ENCODE data around the gene TEDDM1.

The TEDDM1 gene

GRCh38 chr1:182406012-182406411, 5.5 kb upstream of the TEDDM1 start:
- TF ChIP-seq ZFX (IDR thresholded peaks at IDR 0.05) (no peak), CTCF (conservative IDR thresholded peaks at IDR 0.05) (no peak)
- no peak overlapping the region for H3K27ac ChIP-seq

GRCh38 chr1:182405578-182405977, 5.1 kb upstream of the TEDDM1 start:
- TF ChIP-seq ZFX (IDR thresholded peaks at IDR 0.05) (no peak), CTCF (conservative IDR thresholded peaks at IDR 0.05) (no peak)
- no peak overlapping the region for H3K27ac ChIP-seq

DNA sequence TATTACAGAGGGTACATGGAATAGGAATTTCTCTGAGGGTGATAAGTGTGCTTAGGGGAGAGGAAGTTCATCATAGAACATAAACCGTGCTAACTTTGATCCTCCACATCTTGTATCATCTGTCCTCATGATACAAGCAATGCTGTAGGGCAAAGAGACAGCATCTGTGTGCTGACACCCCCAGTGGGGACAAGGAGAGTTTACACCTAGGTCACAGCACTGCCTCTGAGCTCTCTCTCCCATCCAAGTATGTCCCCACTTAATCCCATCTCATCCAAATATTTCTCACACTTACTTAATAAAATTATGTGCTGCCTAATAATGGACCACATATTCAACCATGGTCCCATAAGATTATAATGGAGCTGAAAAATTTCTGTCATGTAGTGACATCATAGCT, 4.3 kb upstream of the TEDDM1 start:
- TF ChIP-seq CTCF (conservative IDR thresholded peaks at IDR 0.05) = no peak; the same call in 1 of the 2 replicates
- TF ChIP-seq ZFX (IDR thresholded peaks at IDR 0.05) = no peak
- H3K27ac ChIP-seq = no peak overlapping the region

DNA sequence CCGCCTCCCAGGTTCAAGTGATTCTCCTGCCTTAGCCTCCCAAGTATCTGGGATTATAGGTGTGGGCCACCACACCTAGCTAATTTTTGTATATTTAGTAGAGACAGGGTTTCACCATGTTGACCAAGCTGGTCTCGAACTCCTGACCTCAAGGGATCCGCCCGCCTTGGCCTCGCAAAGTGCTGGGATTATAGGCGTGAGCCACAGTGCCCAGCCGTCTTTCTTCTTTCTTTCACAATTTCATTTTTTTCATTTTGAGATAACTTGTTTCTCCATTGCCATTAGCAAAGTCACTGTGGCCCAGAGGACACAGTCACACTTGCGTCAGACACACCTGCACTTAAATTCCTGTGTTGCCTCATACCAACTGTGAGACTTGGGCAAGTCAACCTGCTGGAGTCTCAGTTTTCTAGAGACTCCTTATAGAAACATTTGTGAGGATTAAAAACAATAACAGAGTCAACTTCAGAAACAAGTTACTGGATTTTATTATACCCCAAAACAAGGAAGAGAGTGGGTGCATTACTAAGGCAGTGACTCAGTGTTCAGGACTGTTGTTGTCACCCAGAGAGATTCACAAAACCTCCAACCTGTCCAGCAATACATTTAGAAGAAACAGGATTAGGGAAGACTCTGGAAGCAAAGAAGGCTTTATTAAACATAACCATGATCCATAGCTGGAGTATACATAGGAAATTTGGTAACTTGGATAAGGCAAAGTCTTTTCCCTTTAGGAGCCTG, 2.6 kb downstream of the TEDDM1 start:
- no peak overlapping the region for H3K27ac ChIP-seq
- TF ChIP-seq CTCF (conservative IDR thresholded peaks at IDR 0.05) (no peak), ZFX (IDR thresholded peaks at IDR 0.05) (no peak)

- TF ChIP-seq ZFX (IDR thresholded peaks at IDR 0.05) (no peak), CTCF (conservative IDR thresholded peaks at IDR 0.05) (no peak)
These were observed 4.6 kb downstream of the TEDDM1 start for GRCh38 chr1:182395906-182396305.

DNA sequence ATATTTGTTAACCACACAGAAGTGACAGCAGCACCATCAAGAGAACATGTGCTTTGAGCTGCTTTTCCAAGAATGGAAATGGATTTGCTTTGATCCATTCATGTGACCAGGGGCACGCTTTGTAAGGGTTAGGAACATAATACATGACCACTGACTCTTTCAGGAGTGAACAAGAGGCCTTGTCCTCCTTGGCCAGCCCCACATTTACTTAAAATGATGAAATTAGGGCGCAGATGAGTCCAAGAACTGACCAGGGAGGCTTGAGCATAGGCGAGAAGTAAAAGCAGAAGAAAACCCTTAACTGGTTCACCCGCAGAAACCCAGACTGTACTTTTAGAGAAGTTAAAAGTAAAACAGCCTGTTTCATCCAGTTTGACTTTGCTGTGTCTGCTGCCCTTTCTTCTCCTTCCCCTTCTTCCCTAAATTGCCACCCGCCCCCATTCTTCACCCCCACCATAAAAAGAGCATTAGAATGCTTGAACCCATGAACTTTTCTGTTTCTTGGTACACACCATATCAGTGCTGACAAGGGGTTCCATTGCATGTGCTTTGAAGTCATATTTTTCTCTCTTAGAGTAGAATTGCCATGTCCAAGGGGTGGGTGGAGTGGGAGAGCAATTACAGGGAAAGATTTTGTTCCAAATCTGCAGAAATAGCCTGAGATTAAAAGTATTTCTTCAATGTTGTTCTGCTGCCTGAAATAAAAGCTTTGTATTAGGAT, 6.3 kb downstream of the TEDDM1 start:
- H3K27ac ChIP-seq = no peak overlapping the region
- no peak for TF ChIP-seq CTCF (conservative IDR thresholded peaks at IDR 0.05)

More at GRCh38 chr1:182395906-182396305, 4.6 kb downstream of the TEDDM1 start:
- no peak overlapping the region for H3K27ac ChIP-seq

Data from C4-2B (cell line).